Nephron progenitor cell (in vitro differentiated cells): Measurements from ENCODE around the gene PBX1.

ENCODE experiments used
- DNase-seq: peaks from one replicate; pipeline ENCODE4 v3.0.0; 2021
- H3K27ac Mint-ChIP-seq: 2 replicates; pipeline ENCODE4 v1.8.0; 2021; ENCODE audit warnings: mild to moderate bottlenecking, moderate library complexity, mixed read lengths
- H3K27me3 Mint-ChIP-seq: 2 replicates; pipeline ENCODE4 v1.8.0; 2021; ENCODE audit warnings: mild to moderate bottlenecking, low read depth, mixed read lengths; ENCODE audit not compliant: poor library complexity
- H3K36me3 Mint-ChIP-seq: 2 replicates; pipeline ENCODE4 v1.8.0; 2021; ENCODE audit warnings: low read depth, mixed read lengths
- H3K4me1 Mint-ChIP-seq: 2 replicates; pipeline ENCODE4 v1.8.0; 2021; ENCODE audit warnings: mixed read lengths
- H3K4me3 Mint-ChIP-seq: 2 replicates; pipeline ENCODE4 v1.8.0; 2021; ENCODE audit warnings: mild to moderate bottlenecking, moderate library complexity, mixed read lengths
- H3K9me3 Mint-ChIP-seq: 2 replicates; pipeline ENCODE4 v1.8.0; 2021; ENCODE audit warnings: mild to moderate bottlenecking, moderate library complexity, mixed read lengths
- CTCF ChIP-seq: fragments of 200-600 bp; sonication (generic); IDR thresholded peaks from 2 replicates; pipeline ENCODE4 v1.5.0; 2021; ENCODE audit warnings: antibody characterized with exemption

The PBX1 gene

GRCh38 chr1:164610538-164611222 is 51.7 kb downstream of the PBX1 start:
- peak overlapping the region; percentile 9 for H3K4me3 Mint-ChIP-seq
- peaks cover 2% of the 10 kb centered on the region for H3K27me3 Mint-ChIP-seq
- H3K27ac Mint-ChIP-seq = peak overlapping the region; percentile 92
- peaks cover 3% of the 10 kb centered on the region for H3K9me3 Mint-ChIP-seq
- no peak for DNase-seq
- H3K4me1 Mint-ChIP-seq = peaks cover 7% of the 10 kb centered on the region
- peaks cover 55% of the 10 kb centered on the region for H3K36me3 Mint-ChIP-seq
- TF ChIP-seq CTCF = no peak

- Mint-ChIP-seq H3K9me3 (peaks cover 3% of the 10 kb centered on the region), H3K27ac (peak overlapping the region; percentile 92), H3K4me1 (no peaks in the 10 kb centered on the region), H3K4me3 (peak overlapping the region; percentile 46), H3K27me3 (peaks cover 2% of the 10 kb centered on the region), H3K36me3 (peaks cover 48% of the 10 kb centered on the region)
- DNase-seq = peak; percentile 67
- TF ChIP-seq CTCF = no peak
These were observed 53.0 kb downstream of the PBX1 start for GRCh38 chr1:164611754-164612642.

GRCh38 chr1:164613176-164613575 is 54.2 kb downstream of the PBX1 start:
- Mint-ChIP-seq H3K4me3 (peak overlapping the region; percentile 28), H3K27ac (peak overlapping the region; percentile 77)

GRCh38 chr1:164614316-164614715 is 55.3 kb downstream of the PBX1 start:
- H3K9me3 Mint-ChIP-seq = no peaks in the 10 kb centered on the region
- peaks cover 2% of the 10 kb centered on the region for H3K27me3 Mint-ChIP-seq
- DNase-seq = no peak
- peak overlapping the region; percentile 77 for H3K27ac Mint-ChIP-seq
- no peaks in the 10 kb centered on the region for H3K4me1 Mint-ChIP-seq
- no peak for TF ChIP-seq CTCF
- H3K36me3 Mint-ChIP-seq = peaks cover 38% of the 10 kb centered on the region
- H3K4me3 Mint-ChIP-seq = no peak overlapping the region

More at GRCh38 chr1:164613176-164613575, 54.2 kb downstream of the PBX1 start:
- TF ChIP-seq CTCF = no peak
- no peaks in the 10 kb centered on the region for H3K4me1 Mint-ChIP-seq
- H3K9me3 Mint-ChIP-seq = no peaks in the 10 kb centered on the region
- peaks cover 40% of the 10 kb centered on the region for H3K36me3 Mint-ChIP-seq
- peaks cover 2% of the 10 kb centered on the region for H3K27me3 Mint-ChIP-seq
- DNase-seq = no peak

- Mint-ChIP-seq H3K27ac (no peak overlapping the region), H3K4me3 (no peak overlapping the region), H3K36me3 (peaks cover 28% of the 10 kb centered on the region), H3K4me1 (peaks cover 17% of the 10 kb centered on the region), H3K27me3 (no peaks in the 10 kb centered on the region), H3K9me3 (no peaks in the 10 kb centered on the region)
- peak; percentile 33 for DNase-seq
- TF ChIP-seq CTCF = peak; percentile 42
These were observed 58.6 kb downstream of the PBX1 start for GRCh38 chr1:164617377-164618201.
